Activated CD4-positive, CD25-positive, alpha-beta regulatory T cell (primary cell): ENCODE measurements around the gene CLC.
"Not testable (repeated sequence)": the region's sequence is repeated elsewhere in the genome, so short reads cannot be mapped to it uniquely, and the experiment has no call there.

Experiments used
- DNase-seq, 4 experiments: peaks; one replicate each; lab custom pipeline; 2025; lab: John Stamatoyannopoulos, UW

The CLC gene

DNA sequence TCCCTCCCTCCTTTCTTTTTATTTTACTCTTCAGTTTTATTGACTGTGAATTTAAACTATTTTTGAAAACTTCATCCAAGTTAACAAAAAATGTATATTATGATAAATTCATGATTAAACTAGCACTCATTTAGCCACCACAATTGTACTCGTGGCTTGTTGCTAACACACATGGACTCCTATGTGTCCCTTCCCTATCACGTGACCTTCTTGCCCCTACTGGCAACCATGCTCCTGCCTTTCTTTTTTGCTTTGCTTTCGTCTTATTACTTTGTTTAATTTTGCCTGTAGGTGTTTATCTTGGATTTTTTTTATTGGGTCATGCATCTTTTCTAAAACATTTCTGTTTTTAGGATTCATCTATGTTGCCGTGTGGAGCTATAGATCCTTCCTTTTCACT is 8.2 kb downstream of the CLC start:
- DNase-seq, result no peak

DNA sequence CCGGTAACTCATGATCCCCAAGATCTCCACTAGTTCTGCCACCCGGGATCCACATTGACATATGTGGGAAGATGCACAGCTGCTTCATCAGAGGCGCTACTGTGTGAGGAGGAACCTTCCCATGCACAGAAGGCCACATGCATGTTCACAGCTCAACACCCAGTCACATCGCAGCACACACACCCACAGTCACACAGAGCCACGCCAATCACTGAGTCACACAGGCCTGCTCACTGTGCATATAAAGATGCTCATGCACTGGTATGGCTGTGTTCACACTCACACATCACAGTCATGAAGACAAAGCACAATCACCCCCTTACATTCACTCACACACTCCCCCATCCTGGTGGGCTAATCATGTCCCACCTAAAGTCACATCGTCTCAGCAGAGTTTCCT is 9.8 kb downstream of the CLC start:
- DNase-seq, result no peak

DNA sequence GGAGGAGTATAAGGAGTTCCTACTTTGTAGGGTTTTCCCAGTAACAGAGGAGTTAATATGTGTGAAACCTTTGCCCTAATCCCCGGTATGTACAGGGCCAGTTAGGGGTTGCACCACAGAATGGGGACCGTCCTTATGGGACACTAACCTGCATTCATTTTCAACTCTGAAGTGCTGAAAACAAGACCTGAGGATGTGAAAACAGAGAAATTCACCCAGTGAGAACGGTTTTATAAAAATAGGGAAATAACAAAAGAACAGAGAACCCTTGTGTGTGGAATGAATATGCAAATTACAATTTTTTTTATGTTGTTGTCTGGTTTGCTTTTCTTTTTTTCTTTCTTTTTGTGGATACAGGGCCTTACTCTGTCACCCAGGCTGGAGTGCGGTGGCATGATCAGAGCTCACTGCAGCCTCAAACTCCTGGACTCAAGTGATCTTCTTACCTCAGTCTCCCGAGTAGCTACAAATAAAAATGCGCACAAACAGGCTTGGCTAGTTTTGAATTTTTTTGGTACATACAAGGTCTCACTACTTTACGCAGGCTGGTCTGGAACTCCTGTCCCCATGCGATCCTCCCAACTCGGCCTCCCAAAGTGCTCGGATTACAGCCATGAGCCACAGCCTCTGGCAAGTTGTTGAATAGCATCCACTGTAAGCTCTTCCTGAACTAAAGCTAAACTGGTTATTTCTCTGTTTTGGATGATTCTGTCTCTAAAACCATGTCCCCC is 10.6 kb downstream of the CLC start:
- no peak for DNase-seq

DNA sequence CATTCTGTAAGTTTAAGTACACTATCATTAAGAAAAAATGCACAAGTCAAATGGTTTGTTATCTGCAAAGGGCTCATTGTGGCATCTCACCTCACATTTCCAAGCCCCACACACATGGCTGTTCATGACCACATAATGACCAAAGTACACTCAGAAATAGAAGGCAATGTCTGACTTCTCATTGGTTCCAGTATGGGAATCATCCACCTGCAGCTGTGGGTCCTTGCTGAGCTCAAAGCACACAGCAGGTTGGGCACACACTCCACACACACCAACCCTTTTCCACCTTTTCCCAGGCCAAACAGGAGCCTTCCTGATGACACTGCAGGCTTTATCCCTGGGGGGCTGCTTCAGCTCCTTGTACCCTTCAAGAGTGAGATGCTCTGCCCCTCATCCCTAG is 11.8 kb downstream of the CLC start:
- DNase-seq, result no peak

DNA sequence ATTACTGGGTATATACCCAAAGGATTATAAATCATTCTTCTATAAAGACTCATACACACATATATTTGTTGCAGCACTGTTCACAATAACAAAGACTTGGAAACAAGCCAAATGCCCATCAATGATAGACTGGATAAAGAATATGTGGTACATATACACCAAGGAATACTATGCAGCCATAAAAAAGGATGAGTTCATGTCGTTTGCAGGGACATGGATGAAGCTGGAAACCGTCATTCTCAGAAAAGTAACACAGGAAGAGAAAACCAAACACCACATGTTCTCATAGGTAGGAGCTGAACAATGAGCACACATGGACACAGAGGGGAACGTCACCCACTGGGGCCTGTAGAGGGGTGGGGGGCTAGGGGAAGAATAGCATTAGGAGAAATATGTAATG is 17.7 kb downstream of the CLC start:
- DNase-seq, result not testable (repeated sequence)

DNA sequence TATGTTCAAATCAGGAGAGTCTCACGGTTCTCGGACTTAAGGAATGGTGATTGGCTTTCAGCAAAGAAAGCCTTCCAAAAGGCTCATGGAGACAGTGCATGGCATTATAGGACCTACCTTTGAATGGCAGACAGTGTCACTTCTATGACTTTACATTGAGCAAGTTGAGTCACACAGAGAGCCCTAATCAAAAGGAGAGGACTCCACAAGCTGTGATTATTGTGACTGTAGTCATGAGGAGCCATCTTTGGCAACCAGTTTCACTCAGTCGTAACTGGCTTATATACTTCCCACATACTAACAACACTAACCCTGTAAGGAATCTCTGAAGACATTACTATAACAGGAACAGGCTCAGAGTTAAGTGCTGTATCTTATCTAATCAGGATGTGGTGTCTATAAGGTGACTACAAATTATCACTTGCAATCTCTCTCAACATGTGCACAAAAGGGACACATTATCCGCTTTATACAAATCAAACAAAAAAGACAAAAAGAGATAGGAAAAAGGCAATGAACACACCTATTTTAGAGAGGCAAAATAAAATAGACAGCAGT is 27.4 kb downstream of the CLC start:
- no peak for DNase-seq

DNA sequence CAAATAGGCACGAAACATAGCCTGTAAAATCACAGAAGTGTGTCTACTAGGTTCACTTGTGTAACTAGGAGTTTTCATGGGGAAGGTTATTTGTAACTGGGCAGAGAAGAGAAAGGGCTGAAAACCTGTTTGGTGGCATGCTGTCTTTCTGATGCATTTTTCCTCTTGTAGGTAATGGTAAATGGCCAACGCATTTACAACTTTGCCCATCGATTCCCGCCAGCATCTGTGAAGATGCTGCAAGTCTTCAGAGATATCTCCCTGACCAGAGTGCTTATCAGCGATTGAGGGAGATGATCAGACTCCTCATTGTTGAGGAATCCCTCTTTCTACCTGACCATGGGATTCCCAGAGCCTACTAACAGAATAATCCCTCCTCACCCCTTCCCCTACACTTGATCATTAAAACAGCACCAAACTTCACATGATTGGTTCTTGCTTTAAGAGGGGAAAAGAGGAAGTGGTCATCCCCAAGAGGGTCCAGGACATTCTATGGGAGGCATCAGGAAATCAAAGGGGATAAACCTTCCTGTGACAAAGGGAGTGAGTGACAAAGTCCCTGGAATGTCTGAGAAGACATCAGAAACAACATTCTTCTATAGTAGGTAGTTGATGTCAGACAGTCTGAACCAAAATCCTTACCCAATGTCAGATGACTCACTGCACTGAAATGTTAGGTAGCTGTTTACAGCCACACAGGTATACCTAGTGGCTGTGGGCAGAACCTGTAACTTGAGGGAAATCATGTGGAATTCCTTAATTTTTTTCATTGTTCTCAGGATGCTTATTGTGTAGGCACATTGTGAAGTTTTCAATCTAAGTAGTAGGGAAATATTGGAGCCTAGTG is 28.6 kb downstream of the CLC start:
- DNase-seq, result no peak

DNA sequence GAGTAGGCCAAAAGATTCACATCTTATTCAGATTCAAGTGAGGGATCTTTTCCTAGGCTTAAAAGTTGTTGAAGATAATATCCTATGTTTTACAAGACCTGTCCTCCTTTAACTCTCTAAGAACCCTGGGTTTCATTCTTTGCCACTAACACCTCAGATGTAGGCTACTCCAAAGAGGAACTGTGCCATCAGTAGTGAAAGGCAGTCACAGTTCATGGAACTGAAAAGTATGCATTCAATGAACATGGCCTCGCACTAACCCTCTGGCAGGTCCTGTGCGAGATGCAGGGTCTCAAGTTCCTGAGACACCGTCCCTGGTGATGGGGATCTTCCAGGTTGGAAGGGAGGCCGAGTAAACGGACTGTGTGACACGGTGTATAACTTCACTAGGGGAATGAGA is 29.2 kb downstream of the CLC start:
- DNase-seq, result no peak

DNA sequence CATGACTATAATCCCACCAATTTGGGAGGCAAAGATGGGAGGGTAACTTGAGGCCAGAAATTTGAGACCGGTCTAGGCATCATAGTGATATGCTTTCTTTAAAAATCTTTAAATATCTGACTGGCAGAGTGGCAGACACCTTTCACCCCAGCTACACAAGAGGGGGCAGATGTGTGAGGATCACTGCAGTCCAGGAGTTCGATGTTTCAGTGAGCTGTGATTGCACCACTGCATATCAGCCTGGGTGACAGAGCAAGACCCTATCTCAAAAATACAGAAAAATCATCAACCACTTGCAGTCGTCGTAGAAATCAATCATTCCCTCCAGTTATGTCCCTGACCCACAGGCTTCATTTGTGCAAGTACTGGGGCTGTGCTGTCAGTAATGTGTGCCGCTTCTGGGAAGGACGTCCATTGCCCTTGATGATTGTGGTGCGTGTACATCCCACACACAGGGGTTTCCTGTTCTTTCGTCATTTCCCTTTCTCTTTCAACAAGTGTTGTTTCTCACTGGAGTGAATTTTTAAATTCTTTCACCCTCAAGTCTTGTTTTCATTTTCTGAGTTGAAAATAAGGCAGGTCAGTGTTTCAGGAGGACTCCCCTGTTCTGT is 32.1 kb downstream of the CLC start:
- no peak for DNase-seq

DNA sequence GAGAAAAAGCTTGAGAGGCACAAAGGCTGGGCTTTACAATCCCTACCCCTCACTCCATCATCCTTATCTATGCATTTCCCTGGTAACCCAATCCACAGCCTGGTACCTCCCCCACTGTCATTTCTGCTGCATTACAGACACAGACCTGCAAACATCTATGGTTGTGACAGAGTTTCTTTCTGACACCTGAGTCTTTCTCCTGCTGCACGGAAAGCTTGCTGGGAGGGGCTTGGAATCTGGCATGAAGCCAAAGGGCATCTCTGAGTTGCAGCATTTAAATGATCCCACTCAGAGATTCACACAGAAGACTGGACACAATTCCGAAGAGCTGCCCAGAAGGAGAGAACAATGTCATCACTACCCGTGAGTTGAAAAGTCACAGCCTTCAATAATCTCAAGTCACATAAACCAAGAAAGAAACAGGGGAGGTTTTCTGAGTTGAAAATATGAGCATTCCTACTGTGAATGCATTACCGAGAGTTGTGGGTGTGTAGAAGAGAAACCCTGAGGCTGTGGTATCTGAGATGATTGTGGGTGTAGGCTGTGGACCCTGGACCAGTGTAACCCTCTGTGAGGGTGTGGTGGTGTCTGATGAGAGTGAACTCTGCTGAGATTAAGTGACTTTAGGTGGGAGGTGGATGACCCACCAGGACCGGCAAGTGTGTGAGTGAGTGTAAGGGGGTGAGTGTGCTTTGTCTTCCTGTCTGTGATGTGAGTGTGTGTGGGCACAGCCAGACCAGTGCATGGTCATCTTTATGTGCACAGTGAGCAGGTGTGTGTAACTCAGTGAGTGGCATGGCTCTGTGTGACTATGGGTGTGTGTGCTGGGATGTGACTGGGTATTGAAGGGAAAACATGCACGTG is 33.4 kb downstream of the CLC start, which contains the start of gene LGALS14:
Gene LGALS14 (plus strand): TSS at position 301 of the 864 bp plus-strand sequence. CDS start 48 bp downstream, at position 349.
- no peak for DNase-seq

DNA sequence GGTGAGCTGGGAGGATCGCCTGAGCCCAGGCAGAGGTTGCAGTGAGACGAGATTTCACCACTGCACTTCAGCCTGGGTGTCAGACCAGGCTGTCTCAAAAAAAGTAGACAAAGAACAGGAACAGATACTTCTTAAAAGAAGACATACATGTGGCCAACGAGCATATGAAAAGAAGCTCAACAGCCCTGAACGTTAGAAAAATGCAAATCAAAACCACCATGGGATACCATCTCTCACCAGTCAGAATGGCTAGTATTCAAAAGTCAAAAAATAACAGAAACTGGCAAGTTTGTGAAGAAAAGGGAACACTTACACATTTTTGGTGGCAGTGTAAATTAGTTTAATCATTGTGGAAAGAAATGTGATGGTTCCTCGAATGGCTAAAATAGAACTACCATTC is 36.5 kb downstream of the CLC start:
- no peak for DNase-seq

DNA sequence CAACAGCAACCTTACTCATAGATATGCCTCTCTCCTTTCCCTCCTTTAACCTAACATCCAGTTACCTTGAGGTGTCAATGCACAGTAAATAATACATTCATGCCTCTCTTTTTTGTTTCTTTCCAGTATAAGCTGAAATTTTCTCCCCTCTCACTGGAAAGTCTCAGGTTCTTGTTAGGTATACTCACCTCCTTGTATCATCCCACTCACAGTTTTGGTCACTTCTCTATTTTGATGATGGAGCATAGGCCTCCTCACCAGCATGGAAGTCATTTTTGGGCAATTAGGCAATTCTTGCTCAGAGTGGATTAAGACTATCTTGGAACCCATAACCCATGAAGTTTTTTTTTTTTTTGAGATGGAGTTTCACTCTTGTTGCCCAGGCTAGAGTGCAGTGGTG is 39.3 kb downstream of the CLC start:
- DNase-seq, result no peak

DNA sequence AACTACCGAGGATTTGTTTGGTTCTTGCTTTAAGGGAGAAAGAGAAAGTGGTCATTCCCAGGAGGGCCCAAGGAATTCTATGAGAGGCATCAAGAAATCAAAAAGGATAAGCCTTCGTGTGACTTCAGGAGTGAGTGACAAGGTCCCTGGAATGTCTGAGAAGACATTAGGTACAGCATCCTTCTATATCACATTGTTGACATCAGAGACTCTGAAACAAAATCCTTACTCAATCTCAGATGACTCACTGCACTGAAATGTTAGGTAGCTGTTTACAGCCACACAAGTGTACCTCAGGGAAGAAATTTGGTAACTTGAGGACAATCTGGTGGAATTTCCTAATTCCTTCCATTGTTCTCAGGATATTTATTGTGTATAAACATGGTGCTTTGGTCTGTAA is 41.4 kb downstream of the CLC start:
- DNase-seq, result no peak

DNA sequence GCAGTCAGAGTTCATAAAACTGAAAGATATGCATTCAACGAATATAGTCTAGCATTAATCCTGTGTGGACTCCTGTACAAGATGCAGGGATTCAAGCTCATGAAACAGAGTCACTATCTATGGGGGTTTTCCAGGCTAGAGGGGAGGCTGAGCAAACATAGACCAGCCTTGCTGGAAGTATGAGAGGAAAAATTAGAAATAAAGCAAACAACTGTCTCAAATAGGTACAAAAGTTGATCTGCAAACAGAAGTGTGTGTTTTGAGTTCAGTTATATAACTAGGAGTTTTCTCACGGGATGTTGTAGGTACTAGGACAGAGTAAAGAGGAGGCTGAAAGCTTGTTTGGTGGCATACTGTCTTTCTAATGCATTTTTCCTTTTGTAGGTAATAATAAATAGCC is 42.1 kb downstream of the CLC start:
- DNase-seq, result no peak

DNA sequence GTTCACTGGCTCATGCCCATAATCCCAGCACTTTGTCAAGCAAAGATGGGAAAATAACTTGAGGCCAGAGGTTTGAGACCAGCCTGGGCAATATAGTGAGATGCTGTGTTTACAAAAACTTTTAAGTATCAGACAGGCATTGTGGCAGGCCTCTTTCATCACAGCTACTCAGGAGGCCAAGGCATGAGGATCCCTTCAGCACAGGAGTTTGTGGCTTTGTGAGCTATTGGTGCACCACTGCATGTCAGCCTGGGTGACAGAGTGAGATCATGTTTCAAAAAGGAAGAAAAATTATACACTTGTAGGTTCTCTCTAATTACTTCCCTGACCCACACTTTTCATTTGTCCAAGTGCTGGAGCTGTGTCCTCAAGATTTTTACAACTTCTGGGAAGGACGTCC is 45.0 kb downstream of the CLC start:
- no peak for DNase-seq

DNA sequence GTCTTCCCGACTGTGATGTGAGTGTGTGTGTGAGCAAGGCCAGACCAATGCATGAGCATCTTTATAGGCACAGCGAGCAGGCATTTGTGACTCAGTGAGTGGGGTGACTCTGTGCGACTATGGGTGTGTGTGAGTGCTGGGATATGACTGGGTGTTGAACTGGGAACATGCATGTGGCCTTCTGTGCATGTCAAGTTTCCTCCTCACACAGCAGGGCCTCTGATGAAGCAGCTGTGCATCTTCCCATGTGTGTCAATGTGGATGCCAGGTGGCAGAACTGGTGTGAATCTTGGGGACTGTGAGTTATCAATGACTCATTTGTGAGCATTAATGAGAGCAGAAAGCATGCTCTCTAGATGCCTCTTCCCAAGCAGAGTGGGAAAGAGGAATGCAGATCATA is 45.7 kb downstream of the CLC start:
- no peak for DNase-seq

DNA sequence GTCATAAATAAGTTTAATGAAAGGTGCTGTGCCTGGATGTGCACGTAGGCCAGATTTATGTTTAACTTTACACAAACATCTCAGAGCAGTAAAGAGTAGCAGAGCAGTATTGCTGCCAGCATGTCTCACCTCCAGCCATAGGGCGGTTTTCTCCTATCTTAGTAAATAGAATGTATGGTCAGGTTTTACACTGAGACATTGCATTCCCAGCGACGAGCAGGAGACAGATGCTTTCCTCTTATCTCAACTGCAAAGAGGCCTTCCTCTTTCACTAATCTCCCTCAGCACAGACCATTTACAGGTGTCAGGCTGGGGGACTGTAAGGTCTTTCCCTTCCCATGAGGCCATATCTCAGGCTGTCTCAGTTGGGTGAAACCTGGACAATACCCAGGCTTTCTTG is 49.2 kb downstream of the CLC start:
- not testable (repeated sequence) for DNase-seq

DNA sequence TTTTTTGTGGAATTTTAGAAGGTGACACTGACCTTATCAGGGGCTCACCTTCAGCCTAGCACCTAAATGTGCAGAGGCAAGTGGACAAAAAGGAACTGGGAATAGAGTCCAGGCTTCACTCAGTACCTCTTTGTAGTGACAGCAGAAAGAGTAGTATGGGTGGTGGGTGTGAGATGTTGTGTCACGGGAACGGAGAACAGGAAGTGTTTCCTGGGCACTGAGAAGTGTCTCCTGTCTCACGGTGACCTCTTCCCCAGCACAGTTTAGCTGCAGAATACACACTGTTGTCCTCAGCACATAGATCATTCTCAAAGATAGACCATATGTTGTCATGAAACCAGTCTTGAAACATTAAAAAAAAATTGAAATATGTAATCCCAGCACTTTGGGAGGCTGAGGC is 51.1 kb downstream of the CLC start:
- DNase-seq, result no peak

DNA sequence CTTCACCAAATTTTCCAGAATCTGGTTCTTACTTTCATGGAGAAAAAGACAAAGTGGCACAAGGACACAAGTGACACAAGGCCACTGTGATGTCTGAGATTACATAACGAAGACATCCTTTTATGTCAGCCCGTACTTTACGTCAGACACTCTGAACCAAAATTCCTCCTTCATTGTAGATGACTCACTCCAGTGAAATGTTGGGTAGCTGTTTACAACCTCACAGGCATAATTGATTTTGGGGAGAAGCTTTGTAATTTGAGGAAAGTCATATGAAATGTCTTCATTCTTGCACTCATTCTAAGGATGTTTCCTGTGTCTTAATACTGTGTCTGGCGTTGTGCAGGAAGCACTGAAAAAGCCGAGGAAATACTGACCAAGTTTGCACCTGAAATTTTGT is 53.6 kb downstream of the CLC start:
- no peak for DNase-seq

DNA sequence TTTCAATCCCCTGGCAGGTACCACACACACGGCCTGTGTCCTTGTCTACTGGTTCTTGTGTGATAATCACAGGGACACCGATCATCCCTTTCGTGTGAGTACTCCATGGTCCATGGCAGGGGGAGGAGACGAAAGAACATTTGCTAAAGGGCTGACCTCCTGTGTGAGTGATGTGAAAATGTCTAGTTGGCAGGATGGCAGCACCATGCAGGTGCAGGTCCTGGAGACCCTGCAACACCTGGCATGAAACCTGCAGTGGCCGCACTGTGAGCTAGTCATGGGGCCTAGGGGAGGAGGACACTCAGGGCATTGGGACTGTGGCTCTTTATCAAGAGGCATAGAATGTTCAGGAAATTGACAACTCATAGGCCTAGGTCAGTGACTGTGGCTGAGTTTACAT is 56.4 kb downstream of the CLC start:
- DNase-seq, result no peak
